ENCODE results near the gene ARHGEF5. TPM values are rescaled to one million over a fixed set of nuclear protein-coding genes. Genes with fewer than 3 reads are reported as not detected.
"Not testable (repeated sequence)": the region's sequence is repeated elsewhere in the genome, so short reads cannot be mapped to it uniquely, and the experiment has no call there.

Gene ARHGEF5
- total and polyA plus RNA-seq, 4 experiments from 2014 or later = 3.9 to 12.0 (median 9.0) TPM; not detected in 1

GRCh38 chr7:144323359-144323758 is 31.8 kb upstream of the ARHGEF5 start:
- not testable (repeated sequence) for H3K36me3 Mint-ChIP-seq

GRCh38 chr7:144325868-144326267 is 29.3 kb upstream of the ARHGEF5 start:
- H3K36me3 ChIP-seq (ENCODE audit: insufficient read depth, low read length); intact Hi-C loops (cut with micrococcal nuclease); H3K27me3 Mint-ChIP-seq; H3K4me1 ChIP-seq (ENCODE audit: insufficient read depth, low read length); H3K4me1 Mint-ChIP-seq; CTCF ChIA-PET (ENCODE audit: partially characterized antibody); H3K27ac ChIP-seq (ENCODE audit: low read depth, low read length); DNase-seq; H3K4me3 Mint-ChIP-seq; H3K27ac Mint-ChIP-seq; H3K9me3 Mint-ChIP-seq; H3K36me3 Mint-ChIP-seq; H3K27me3 ChIP-seq (ENCODE audit: insufficient read depth, low read length); POLR2A ChIA-PET (ENCODE audit: partially characterized antibody); H3K9me3 ChIP-seq (ENCODE audit: control insufficient read depth in 1 of 2, low read length in 2 of 2); H3K4me3 ChIP-seq (ENCODE audit: low read length in 2 of 2): not testable (repeated sequence)

More at GRCh38 chr7:144323359-144323758, 31.8 kb upstream of the ARHGEF5 start:
- H3K27me3 ChIP-seq (ENCODE audit: insufficient read depth, low read length); H3K9me3 Mint-ChIP-seq; H3K27ac Mint-ChIP-seq; H3K9me3 ChIP-seq (ENCODE audit: control insufficient read depth in 1 of 2, low read length in 2 of 2); H3K4me1 ChIP-seq (ENCODE audit: insufficient read depth, low read length); CTCF ChIA-PET (ENCODE audit: partially characterized antibody); H3K4me1 Mint-ChIP-seq; H3K4me3 Mint-ChIP-seq; H3K36me3 ChIP-seq (ENCODE audit: insufficient read depth, low read length); intact Hi-C loops (cut with micrococcal nuclease); DNase-seq; H3K4me3 ChIP-seq (ENCODE audit: low read length in 2 of 2); H3K27me3 Mint-ChIP-seq; POLR2A ChIA-PET (ENCODE audit: partially characterized antibody); H3K27ac ChIP-seq (ENCODE audit: low read depth, low read length): not testable (repeated sequence)

DNA sequence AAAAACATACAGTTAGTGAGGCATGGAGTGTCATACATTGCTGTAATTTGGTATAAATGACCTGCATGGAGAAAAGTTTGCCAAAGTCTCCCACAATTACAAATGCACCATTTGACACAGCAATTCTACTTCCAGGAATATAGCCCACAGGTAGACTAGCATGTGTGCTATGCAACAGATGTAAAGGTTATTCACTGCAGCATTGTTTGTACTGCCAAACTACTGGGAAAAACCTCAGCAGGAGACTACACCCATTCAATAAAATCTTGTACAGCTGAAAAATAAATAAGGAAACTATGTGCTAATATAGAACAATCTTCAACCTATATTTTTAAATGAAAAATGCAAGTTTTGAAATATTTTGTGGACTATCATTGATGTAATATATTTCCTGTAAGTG is 25.2 kb upstream of the ARHGEF5 start:
- H3K4me3 Mint-ChIP-seq; H3K36me3 Mint-ChIP-seq; H3K9me3 Mint-ChIP-seq; intact Hi-C loops (cut with micrococcal nuclease); H3K4me1 Mint-ChIP-seq; H3K4me1 ChIP-seq (ENCODE audit: insufficient read depth, low read length); CTCF ChIA-PET (ENCODE audit: partially characterized antibody); H3K27me3 Mint-ChIP-seq; H3K27ac ChIP-seq (ENCODE audit: low read depth, low read length); H3K4me3 ChIP-seq (ENCODE audit: low read length in 2 of 2); DNase-seq; POLR2A ChIA-PET (ENCODE audit: partially characterized antibody); H3K36me3 ChIP-seq (ENCODE audit: insufficient read depth, low read length); H3K27me3 ChIP-seq (ENCODE audit: insufficient read depth, low read length); H3K9me3 ChIP-seq (ENCODE audit: control insufficient read depth in 1 of 2, low read length in 2 of 2); H3K27ac Mint-ChIP-seq: not testable (repeated sequence)

DNA sequence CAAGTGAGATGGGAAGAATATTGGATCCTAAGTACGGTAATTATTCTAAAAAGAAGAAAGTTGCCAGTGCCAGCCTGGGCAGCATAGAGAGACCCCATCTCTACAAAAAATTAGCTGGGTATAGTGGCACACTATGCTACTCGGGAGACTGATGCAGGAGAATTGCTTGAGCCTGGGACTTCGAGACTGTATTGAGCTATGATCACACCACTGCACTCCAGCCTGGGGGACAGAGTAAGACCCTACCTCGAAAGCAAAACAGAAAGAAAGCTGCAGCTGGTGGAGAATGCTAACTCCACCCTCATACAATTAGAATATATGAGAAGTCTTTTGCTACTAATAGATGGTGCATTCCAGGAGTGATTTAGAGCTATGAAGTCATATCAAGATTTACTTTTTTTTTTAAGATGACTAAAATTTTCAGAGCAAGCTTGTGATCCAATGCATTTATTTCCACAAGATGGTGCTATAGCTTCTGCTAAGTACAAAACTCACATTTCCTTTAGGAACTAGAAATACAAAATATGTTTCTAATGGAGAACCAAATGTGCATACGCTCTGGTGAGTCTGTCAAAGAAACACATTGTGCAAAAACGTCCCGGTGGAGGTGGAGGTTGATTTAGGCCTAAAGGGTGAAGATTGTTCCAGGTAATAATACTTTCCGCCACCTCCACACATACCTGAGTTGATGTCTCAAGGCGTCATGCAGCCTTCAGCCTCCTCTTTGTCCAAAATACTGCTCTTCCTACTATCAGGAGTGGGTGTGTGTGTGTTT is 23.8 kb upstream of the ARHGEF5 start:
- H3K9me3 Mint-ChIP-seq; H3K9me3 ChIP-seq (ENCODE audit: control insufficient read depth in 1 of 2, low read length in 2 of 2); H3K4me1 ChIP-seq (ENCODE audit: insufficient read depth, low read length); intact Hi-C loops (cut with micrococcal nuclease); H3K27ac ChIP-seq (ENCODE audit: low read depth, low read length); H3K4me1 Mint-ChIP-seq; H3K27me3 ChIP-seq (ENCODE audit: insufficient read depth, low read length); POLR2A ChIA-PET (ENCODE audit: partially characterized antibody); H3K36me3 ChIP-seq (ENCODE audit: insufficient read depth, low read length); H3K4me3 Mint-ChIP-seq; H3K36me3 Mint-ChIP-seq; H3K4me3 ChIP-seq (ENCODE audit: low read length in 2 of 2); H3K27me3 Mint-ChIP-seq: not testable (repeated sequence)
- CTCF ChIA-PET (ENCODE audit: partially characterized antibody) = interaction anchor here (1.2 kb wide), 1 partner anchor 60 kb away, joined by 4 read pairs; no protein-coding TSS in a partner anchor
- H3K27ac Mint-ChIP-seq = peak overlapping the region in 1 of 7 donors; percentile 49
- DNase-seq = peak in 3 of 5 donors; percentile 10 to 21 (median 18)

DNA sequence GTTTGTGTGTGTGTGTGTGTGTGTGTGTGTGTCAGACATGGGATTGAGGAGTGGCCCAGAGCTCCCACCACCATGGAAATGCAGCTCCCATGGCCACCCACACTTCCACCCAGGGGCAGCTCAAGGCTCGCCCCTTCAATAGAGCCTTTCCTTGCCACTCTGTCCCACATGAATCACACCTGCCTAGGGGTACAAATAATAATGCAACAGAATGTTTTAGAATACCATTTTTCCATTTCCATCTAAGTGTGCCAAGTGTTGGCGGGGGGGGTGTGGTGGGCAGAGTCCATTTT is 23.3 kb upstream of the ARHGEF5 start:
- H3K36me3 ChIP-seq (ENCODE audit: insufficient read depth, low read length); H3K4me3 ChIP-seq (ENCODE audit: low read length in 2 of 2); H3K9me3 ChIP-seq (ENCODE audit: control insufficient read depth in 1 of 2, low read length in 2 of 2); H3K27me3 Mint-ChIP-seq; H3K36me3 Mint-ChIP-seq; H3K4me3 Mint-ChIP-seq; H3K4me1 ChIP-seq (ENCODE audit: insufficient read depth, low read length); intact Hi-C loops (cut with micrococcal nuclease); H3K27me3 ChIP-seq (ENCODE audit: insufficient read depth, low read length); H3K4me1 Mint-ChIP-seq; POLR2A ChIA-PET (ENCODE audit: partially characterized antibody); H3K27ac ChIP-seq (ENCODE audit: low read depth, low read length); DNase-seq; H3K9me3 Mint-ChIP-seq: not testable (repeated sequence)
- H3K27ac Mint-ChIP-seq = peak overlapping the region in 1 of 7 donors; percentile 49
- CTCF ChIA-PET (ENCODE audit: partially characterized antibody) = interaction anchor here (1.2 kb wide), 1 partner anchor 59 kb away, joined by 4 read pairs; no protein-coding TSS in a partner anchor

DNA sequence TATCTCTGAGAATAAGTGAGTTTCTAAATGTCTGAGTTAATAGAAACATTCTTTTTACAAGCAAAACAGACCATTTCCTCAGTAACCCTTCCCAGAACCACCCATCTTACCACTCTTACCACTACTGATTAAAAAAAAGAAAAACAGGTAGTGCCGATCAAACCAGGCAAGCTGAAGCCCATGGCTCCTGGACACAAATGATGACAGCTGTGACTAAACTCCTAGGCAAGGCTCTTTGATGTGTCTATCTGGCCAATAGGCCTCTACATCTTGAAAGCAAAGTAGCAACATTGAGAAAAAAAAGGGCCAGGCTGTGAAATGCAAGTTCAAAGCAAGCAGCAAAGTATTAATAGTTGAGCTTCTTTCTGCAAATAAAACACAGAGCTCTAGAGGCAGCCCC is 6.6 kb upstream of the ARHGEF5 start:
- H3K27me3 ChIP-seq (ENCODE audit: insufficient read depth, low read length); H3K27ac ChIP-seq (ENCODE audit: low read depth, low read length); H3K4me3 Mint-ChIP-seq; H3K9me3 ChIP-seq (ENCODE audit: control insufficient read depth in 1 of 2, low read length in 2 of 2); intact Hi-C loops (cut with micrococcal nuclease); H3K4me1 ChIP-seq (ENCODE audit: insufficient read depth, low read length); H3K36me3 ChIP-seq (ENCODE audit: insufficient read depth, low read length); POLR2A ChIA-PET (ENCODE audit: partially characterized antibody); DNase-seq; H3K27ac Mint-ChIP-seq; H3K4me3 ChIP-seq (ENCODE audit: low read length in 2 of 2); H3K9me3 Mint-ChIP-seq; H3K27me3 Mint-ChIP-seq; H3K36me3 Mint-ChIP-seq; CTCF ChIA-PET (ENCODE audit: partially characterized antibody): not testable (repeated sequence)
- H3K4me1 Mint-ChIP-seq = peaks cover 2 to 10% (median 6%) of the 10 kb centered on the region in 4 donors

DNA sequence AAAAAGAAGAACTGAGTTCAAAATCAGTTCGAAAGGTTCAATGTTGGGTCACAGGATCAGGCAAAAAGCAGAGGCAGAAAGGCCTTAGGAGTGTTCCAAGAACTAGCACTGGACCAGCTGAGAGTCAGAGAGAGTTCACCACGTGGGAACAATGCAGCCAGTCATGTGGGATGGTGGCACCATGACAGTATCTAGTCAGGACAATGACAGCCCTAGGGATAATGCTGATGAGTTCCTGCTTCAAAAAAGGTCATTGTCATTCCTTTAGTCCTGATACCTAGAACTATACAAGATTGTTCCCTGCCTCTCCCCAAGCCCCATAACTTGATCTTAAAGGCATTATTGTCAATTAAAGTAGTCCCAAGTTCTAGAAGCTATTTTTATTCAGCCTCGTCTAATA is 3.5 kb upstream of the ARHGEF5 start:
- DNase-seq; H3K36me3 Mint-ChIP-seq; intact Hi-C loops (cut with micrococcal nuclease); H3K36me3 ChIP-seq (ENCODE audit: insufficient read depth, low read length); H3K27ac Mint-ChIP-seq; H3K4me3 ChIP-seq (ENCODE audit: low read length in 2 of 2); H3K9me3 Mint-ChIP-seq; H3K4me1 ChIP-seq (ENCODE audit: insufficient read depth, low read length); H3K27me3 ChIP-seq (ENCODE audit: insufficient read depth, low read length); H3K27me3 Mint-ChIP-seq; POLR2A ChIA-PET (ENCODE audit: partially characterized antibody); H3K9me3 ChIP-seq (ENCODE audit: control insufficient read depth in 1 of 2, low read length in 2 of 2); H3K27ac ChIP-seq (ENCODE audit: low read depth, low read length); H3K4me3 Mint-ChIP-seq; CTCF ChIA-PET (ENCODE audit: partially characterized antibody): not testable (repeated sequence)
- peaks cover 5 to 15% (median 10%) of the 10 kb centered on the region in 4 donors for H3K4me1 Mint-ChIP-seq

- H3K36me3 Mint-ChIP-seq; H3K27me3 ChIP-seq (ENCODE audit: insufficient read depth, low read length); H3K27ac Mint-ChIP-seq; H3K4me1 ChIP-seq (ENCODE audit: insufficient read depth, low read length); CTCF ChIA-PET (ENCODE audit: partially characterized antibody); POLR2A ChIA-PET (ENCODE audit: partially characterized antibody); H3K27ac ChIP-seq (ENCODE audit: low read depth, low read length); H3K9me3 Mint-ChIP-seq; DNase-seq; intact Hi-C loops (cut with micrococcal nuclease); H3K27me3 Mint-ChIP-seq; H3K9me3 ChIP-seq (ENCODE audit: control insufficient read depth in 1 of 2, low read length in 2 of 2); H3K4me3 ChIP-seq (ENCODE audit: low read length in 2 of 2); H3K4me3 Mint-ChIP-seq; H3K36me3 ChIP-seq (ENCODE audit: insufficient read depth, low read length): not testable (repeated sequence)
- peaks cover 6 to 19% (median 10%) of the 10 kb centered on the region in 4 donors for H3K4me1 Mint-ChIP-seq
These were observed 983 bp downstream of the ARHGEF5 start for GRCh38 chr7:144356185-144356584.
